HG03469 (cell line): Measurements from ENCODE around the gene TRMT2A.

Experiments used
- ATAC-seq: cut with Tn5 transposase; IDR thresholded peaks from one replicate; pipeline ENCODE4 v1.9.1; 2021; ENCODE audit warnings: mild to moderate bottlenecking, moderate library complexity, moderate number of reproducible peaks; ENCODE audit not compliant: unreplicated experiment

Gene TRMT2A

DNA sequence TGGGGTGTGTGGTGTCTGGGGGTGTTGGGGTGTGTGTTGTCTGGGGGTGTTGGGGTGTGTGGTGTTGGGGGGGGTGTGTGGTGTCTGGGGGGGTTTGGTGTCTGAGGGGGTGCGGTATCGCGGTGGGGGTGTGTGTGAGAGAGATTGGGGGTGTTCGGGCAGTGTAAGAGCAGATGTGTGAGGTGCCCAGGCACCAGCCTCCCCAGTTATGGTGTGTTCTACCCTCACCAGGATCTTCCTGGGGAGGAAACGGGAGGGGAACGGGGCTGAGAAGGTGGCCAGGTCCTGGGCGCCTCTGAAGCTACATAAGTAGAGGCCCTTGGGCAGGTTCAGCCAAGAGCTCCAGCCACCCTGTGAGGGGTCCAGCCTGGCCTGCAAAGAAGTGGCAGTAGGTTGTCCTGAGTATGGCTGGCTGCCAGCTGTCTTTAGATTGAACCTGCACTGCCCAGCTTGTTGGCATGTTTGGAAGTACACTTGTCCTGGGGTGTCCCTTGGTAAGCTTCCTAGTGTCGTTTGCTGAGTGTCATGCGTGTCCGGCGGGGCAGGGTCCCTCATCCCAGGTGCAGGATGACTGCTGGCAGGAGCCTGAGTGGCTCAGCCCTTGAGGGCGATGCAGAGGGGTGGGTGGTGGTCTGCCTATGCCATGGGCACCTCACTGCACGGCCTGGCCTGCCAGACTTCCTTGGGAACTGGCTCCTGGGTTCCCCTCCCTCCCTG, 6.5 kb upstream of the TRMT2A start:
- ATAC-seq = no peak

DNA sequence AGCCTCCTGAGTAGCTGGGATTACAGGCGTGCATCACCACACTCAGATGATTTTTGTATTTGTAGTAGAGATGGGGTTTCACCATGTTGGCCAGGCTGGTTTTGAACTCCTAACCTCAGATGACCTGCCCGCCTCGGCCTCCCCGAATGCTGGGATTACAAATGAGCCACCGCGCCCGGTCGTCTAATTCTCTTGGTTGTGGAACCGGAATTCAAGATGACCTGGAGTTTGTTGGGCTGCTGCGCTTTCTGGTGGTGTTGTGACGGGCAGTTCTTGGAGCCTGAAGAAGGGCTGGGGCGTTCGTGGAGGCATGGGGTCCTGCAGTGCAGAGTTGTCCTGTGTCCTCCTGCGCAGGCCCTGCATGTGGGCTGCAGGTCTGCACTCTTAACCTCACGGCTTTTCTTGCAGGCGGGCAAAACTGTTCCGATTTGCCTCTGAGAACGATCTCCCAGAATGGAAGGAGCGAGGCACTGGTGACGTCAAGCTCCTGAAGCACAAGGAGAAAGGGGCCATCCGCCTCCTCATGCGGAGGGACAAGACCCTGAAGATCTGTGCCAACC, 4.9 kb upstream of the TRMT2A start:
- no peak for ATAC-seq

DNA sequence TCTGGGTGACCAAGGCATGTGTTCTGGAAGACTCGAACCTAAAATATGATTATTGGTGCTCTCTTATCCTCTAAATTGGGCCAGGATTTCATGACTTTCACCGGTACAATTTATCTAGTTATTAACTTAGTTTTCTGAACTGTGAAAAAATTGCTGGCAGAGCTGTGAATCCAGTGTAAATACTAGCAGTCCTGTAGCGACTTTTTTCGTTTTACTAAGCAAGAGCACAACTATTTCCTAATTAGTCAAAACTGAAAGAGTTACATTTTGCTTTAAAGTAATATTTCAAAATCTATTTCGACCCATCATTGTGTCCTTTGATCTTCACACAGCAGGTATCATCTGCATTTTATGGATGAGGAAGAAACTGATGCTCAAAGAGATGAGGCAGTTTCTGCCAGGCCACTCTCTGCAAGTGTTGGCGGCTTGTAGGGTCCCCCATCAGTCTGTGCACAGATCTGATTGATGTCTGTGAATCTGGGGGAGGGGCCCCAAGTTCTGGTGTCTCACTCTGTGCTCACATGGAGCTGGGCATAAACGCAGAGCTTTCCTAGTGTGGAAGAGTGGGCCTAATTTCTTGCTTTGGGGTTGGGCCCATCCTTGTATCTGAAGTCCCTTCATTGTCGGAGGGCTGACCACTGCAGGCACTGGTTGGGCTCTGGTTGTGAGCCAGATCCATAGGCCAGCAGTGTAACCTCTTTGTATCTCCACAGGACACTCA, 1.4 kb upstream of the TRMT2A start:
- no peak for ATAC-seq

- ATAC-seq = peak; percentile 11
Measured at GRCh38 chr22:20117633-20118299, 740 bp upstream of the TRMT2A start.

DNA sequence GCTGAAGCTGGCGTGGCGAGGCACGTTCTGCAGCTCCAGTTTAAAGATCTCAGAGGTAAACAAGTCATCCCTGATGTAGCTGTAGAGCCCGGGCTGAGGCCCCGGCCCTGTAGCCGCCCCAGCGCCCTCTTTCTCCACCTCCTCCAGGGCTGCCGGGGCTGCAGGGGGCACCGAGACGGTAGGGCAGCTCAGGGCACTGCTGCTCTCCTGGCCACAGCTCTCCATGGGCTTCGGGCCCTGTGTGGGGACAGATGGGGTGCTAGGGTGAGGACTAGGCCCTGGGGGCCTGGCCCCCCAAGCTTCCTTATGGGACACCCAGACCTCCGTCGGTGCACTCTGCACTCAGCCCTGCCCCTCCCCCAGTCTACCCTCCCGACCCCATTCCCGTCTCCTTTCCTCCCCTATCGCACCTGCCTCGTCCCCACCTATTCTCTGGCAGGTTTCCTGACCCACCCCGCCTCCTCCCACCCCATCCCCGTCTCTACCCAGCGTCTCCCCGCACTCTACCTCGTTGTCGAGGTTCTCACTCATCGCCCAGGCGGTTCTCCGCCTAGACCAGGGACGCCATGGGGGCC, 563 bp downstream of the TRMT2A start:
- ATAC-seq = no peak

DNA sequence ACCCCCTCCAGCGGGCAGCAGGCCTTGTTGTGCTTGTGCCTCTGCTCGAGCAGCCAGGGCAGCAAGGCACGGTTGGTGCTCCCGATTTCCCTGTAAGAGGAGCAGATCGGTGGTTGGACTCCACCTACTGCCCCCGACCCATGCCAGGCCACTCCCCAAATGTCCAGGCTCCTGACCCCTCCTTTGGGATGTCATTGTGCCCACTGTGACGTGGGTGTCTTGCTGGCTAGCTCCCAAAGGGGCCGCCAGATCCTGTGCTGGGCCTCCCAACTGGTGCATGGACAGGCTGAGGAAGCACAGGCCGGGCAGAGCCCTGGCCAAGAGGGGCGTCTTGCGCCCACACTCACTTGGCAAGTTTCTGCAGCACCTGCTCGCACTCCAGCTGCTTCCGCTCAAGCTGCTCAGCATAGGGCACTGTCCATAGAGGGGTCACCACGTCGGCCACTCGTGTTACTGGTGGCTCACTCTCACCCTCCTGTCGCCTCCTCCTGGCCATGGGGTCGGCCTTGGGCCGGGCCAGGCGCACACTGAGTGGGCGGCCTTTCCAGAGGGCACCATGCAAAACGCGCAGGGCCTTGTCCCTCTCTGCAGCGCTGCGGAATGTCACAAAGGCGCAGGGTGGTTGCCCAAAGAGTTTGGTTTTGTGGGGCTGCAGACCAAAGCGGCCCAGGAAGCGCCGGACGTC, 1.2 kb downstream of the TRMT2A start, which contains the start of gene RANBP1:
Gene RANBP1, plus strand, starts transcription at position 414 of the 685 bp plus-strand sequence. Its CDS starts 81 bp downstream, at position 495.
- no peak for ATAC-seq

DNA sequence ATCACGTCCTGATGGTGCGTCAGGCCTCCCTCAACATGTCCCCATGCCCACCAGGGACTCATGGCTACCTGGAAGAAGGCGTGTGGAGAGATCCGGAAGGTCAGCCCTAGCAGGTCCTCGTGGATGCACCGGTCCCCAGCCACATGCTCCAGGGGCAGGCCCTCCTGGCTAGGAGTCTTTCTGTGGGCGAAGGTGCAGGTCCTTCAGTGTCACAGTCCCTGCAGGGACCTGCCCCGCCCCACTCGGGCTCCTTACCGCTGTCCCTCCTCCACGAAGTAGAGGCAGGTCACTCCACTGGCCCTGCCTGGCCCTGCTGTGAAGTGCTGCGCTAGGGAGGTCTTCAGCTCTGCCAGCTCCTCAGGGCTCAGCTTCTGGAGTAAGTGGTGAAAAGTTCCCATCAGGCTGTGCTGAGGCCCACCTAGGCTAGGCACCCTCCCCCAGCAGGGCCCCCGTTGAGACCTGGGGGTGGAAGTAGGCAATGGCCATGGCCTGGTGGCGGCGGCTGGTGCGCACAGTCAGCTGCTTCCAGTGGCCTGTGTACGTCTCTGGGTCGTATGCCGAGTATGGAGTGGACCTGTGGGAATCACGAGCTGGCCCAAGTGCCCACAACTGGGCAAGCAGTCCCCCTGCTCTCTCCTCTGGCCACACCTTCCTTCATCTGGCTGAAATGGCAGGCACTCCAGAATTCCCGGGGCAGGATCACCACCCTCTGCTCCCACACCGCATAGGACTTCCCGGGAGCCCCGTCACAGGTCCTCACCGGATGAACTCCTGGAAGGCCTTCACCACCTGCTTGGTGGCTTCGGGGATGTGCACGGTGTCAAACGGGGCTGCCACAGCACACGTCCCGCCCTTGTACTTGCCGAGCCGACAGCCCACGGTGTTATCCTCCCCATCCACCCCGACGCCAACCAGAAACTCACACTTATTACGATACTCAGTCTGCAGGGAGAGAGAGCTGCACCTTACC, 2.2 kb downstream of the TRMT2A start:
- no peak for ATAC-seq

- ATAC-seq = no peak
Measured at GRCh38 chr22:20113551-20114310, 3.3 kb downstream of the TRMT2A start.

DNA sequence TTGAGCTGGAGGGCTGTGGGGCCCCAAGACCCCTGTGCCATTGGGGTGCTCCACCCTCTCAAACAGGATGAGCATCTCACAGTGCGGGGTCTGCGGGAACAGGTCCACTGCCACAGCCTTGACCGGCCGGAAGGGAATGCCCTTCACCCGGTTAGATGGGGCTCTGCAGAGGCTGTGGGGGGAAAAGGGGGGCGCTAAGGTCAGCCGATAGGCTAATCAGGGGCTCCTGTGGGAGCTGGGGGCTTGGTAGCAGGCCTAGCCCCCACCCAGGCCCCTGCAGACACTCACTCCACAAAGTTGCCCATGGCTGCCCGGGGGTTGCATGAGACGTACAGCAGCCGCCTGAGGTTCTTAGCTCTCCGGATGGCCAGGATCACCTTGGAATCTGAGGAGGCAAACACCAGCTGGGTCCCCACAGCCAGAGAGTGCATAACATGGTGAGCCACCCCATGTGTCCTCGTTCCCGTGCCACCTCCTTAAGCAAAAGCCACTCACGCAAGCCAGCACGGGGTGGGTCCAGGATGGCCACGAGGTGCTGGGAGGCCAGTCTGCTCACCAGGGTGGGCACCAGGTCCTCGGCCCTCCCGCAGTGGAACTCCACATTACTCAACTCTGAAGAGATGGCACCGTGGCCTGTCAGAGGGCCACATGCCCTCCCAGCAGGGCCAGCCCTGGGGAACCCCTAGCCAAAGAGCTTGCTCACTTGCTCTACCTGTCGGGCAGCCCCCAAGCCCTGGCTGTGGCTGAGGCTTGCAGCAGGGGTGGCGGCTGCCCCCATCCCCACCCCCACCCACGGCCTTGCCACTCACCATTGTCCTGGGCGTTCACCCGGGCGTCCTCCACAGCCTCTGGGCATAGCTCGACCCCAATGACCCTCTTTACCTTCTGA, 4.2 kb downstream of the TRMT2A start:
- ATAC-seq = no peak

GRCh38 chr22:20111689-20112622, 5.1 kb downstream of the TRMT2A start:
- no peak for ATAC-seq

DNA sequence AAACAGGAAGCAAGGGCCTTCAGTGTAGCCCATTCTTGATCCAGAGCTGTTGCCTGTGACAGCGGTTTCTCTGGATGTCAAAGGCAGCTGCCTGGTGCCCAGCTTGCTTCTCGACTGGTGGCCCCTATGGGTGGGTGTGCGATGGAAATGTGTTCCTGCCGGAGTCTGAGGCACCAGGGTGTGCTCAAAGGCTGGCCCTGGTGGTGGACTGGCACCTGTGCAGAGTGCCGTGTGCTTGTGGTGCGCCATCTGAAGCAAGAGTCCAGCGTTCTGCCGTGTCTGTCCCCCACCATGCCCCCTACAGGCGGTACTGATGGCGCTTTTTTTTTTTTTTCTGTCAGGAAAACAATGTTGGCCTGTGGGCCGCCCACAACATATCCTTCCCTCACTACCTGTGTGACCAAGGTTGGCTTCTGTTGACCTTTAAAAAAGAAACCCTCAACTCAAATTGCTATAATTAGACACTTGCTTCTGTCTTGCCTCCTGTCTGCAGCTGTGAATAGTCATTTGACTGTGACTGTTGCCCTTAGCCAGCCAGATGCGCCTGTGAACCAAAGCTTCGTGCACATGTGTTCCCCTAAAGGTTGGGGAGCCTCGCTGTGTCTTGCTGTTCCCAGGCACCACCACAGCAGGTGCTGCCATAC, 5.9 kb downstream of the TRMT2A start:
- no peak for ATAC-seq

GRCh38 chr22:20110359-20110985, 6.6 kb downstream of the TRMT2A start:
- no peak for ATAC-seq

DNA sequence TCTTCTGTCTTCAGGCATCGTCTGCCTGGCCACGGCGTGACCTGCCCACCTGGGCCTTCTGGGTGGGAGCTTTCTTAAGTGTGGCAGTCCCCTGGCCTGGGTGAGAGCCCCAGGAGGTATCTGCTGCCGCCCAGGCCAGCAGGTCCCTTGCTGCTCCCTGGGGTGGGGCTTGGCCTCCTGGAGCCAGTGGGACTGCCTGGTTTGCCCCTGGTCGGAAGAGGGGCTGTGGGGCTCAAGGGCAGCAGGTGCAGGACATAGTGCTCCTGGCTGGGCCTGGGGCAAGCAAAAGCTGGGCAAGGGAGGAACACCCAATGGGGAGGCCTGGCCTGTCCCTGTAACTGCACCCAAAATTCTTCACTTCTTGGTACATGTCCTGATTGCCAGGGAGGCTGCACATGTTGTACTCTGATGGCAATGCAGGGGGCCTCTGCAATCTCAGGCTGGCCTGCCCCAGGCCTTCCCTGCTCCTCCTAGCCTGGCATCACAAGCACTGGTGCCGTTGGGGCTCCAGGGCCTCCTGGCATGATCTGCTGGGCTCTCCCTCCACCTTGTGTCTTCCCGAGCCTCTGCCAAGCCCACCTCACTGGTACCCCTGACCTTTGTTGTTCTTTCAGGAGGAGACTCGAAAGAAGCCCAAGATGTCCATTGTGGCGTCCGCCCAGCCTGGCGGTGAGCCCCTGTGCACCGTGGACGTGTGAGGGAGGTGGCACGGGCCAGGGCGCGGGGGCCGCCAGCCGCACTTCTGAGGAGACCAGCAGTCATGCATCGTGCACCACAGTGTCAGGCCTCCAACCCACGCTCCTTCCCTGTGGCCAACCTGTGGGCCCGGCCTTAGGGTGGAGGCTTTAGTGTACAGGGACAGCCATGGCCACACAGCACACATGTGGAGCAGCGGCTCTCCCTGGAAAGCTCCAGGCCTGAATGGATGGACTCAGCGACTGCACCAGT, 7.3 kb downstream of the TRMT2A start:
- no peak for ATAC-seq

DNA sequence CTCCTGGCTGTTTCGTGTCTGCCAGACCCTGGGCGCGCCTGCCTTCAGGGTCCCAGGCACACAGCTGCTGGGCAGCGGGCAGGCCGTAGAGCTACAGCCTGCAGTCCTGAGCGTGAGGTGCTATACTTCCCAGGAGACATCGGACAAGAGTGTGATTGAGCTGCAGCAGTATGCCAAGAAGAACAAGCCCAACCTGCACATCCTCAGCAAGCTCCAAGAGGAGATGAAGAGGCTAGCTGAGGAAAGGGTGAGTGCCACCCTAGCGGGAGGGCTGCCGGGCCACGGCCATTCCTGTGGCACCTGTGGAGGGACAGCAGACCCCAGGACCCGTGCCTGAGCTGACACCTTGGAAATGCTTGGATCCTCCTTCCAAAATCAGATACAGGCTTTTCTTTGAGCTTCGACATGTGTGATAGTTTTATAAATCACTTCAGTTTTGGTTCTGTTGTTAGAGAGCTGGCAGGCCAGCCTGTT, 8.2 kb downstream of the TRMT2A start:
- ATAC-seq = no peak
